DMS53 treated with DMSO at 0.1 percent for 48 hours (cell line): ENCODE measurements around the gene ZNF442.
"Not testable (repeated sequence)": the region's sequence is repeated elsewhere in the genome, so short reads cannot be mapped to it uniquely, and the experiment has no call there.

Experiments
- DNase-seq: peaks from one replicate; lab custom pipeline; 2025; ENCODE audit not compliant: unreplicated experiment; lab: John Stamatoyannopoulos, UW

ZNF442 gene

DNA sequence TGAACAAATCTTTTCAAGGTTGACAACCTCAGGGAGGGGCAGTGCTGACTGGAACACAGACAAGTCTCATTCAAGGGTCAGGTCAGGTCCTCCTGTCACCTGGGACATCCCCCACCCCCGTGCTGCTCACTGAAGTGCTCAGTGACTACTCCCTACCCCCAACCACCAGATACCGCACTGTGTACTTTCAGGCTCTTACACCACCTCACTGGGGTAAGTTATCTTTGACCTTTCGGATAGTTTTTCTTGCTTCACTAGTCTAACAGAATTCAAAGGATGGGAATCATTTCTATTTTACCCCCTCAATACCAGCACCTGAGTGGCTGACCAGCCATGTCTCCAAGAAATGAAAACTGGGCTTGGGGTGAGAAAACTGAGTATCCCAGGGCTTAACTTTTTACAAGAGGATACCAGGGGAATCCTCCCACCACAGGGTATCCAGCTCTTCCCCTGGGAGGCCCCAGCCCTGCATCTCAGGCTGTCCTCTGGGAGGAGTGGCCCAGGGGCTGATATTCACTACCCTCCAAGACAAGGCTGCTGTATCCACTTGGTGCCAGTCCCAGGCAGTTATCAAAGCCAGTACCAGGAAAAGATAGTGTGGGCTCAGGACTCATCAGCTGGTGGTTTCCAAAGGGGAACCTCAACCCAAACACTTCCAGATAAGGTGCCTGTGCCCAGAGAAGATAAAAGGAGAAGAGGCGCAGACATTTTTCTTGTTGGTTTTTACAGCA, 34.1 kb downstream of the ZNF442 start:
- DNase-seq: no peak

DNA sequence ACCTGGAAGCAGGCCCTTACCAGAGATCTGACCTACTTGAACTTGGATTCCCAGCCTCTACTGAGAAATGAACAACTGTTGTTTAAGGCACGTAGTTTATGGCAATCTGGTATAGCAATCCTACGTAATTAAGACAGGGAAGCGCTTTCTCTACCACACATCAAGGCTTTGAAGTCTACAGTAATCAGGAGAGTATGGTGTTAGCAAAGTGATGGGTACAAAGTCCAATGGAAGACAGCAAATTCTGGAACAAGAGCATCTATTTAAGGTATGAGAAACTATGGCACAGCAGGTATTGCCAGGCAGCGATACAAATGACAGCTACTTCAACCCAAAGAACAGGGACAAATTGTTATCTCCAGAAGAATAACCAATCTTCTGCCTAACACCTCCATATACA, 35.1 kb downstream of the ZNF442 start:
- no peak for DNase-seq

DNA sequence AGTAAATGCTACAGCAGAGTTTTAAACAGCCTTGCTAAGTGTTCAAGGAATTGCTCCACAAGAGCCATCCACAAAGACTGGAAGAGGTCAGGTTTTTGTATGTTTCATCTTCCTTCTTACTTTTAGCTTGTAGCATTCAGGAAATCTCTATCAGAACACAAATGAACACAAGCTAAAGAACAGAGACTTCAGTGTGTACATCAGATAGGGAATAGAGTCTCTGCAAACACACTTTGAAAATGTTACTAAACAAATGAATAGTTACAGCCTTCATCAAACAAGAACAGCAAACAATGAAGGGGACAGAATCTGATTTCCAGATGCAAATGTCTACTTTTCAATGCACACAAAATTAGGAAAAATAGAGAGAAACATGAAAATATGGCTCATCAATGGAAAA, 39.8 kb downstream of the ZNF442 start:
- DNase-seq: no peak

- DNase-seq: no peak
These were observed 46.6 kb downstream of the ZNF442 start for GRCh38 chr19:12318782-12319413.

DNA sequence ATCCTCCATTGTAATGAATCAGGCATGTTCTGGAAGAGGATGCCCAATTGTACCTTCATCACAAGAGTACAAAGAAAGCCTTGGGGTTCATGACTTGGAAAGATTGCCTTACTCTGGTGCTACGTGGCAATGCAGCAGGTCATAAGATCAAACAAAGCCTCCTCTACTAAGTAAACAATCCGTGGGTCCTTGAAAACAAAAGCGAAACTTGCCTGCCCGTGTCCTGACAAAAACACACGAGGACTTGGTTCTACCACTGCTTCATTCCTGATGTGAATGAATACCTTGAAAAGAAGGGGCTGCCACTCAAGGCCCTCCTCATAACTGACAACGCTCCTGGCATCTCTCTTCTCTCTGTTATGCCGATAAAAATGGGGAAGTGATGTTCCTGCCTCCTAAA, 50.9 kb downstream of the ZNF442 start:
- peak; percentile 19 for DNase-seq

DNA sequence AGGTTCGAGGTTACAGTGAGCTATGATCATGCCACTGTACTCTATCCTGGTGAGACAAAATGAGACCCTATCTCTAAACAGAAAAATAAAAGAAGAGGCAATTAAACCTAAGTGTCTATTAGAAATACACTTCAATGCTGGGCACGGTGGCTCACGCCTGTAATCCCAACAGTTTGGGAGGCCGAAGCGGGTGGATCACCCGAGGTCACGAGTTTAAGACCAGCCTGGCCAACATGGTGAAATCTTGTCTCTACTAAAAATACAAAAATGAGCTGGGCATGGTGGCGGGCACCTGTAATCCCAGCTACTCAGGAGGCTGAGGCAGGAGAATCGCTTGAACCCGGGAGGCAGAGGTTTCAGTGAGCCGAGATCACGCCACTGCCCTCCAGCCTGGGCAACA, 56.6 kb downstream of the ZNF442 start:
- not testable (repeated sequence) for DNase-seq
